IMR-90 (cell line): ENCODE measurements around the gene SLC25A26. TPM values are rescaled to one million over a fixed set of nuclear protein-coding genes. Genes with fewer than 3 reads are reported as not detected.

Source experiments
- ATAC-seq: fragments of 200-7000 bp; cut with Tn5 transposase; 2 replicates; pipeline ENCODE4 v1.9.1; 2020; ENCODE audit warnings: low read depth, mild to moderate bottlenecking, moderate library complexity
- BruUV-seq: library from RNA; stranded (reverse); fragments of 400-500 nt; replicated peaks from 2 replicates; lab custom pipeline; 2021; lab: Mats Ljungman, UMichigan
- CTCF ChIA-PET: fragments of 300-600 bp; formaldehyde crosslinking; extraction: SDS; loops from one replicate; lab custom pipeline; 2021; ENCODE audit warnings: antibody characterized with exemption; lab: Yijun Ruan, JAX
- POLR2A ChIA-PET: fragments of 300-600 bp; sonication (Branson Sonifier 250); formaldehyde crosslinking; loops from one replicate; lab custom pipeline; 2022; ENCODE audit warnings: antibody characterized with exemption; ENCODE audit not compliant: unreplicated experiment; lab: Charles Lee
- DNase-seq: peaks from one replicate; pipeline ENCODE4 v3.0.0; 2013
- H2AFZ ChIP-seq: replicated peaks from 2 replicates; pipeline ENCODE3; 2013; ENCODE audit warnings: low read length, mild to moderate bottlenecking; ENCODE audit not compliant: poor library complexity
- H2AK5ac ChIP-seq: 2 replicates; pipeline ENCODE4 v1.6.1; 2013; ENCODE audit warnings: low read depth, low read length, inconsistent platforms
- H2AK9ac ChIP-seq: replicated peaks from 2 replicates; pipeline ENCODE3; 2013; ENCODE audit warnings: mild to moderate bottlenecking, low read depth, low read length, moderate library complexity; ENCODE audit not compliant: poor library complexity
- H2BK120ac ChIP-seq: 2 replicates; pipeline ENCODE4 v1.6.1; 2013; ENCODE audit warnings: low read depth, low read length, inconsistent platforms
- H2BK15ac ChIP-seq: 3 replicates; pipeline ENCODE4 v1.6.1; 2013; ENCODE audit warnings: low read depth, low read length, inconsistent platforms
- H2BK20ac ChIP-seq: 2 replicates; pipeline ENCODE4 v1.6.1; 2013; ENCODE audit warnings: low read depth, mild to moderate bottlenecking, inconsistent platforms, low read length, moderate library complexity
- H2BK5ac ChIP-seq: 2 replicates; pipeline ENCODE4 v1.6.1; 2013; ENCODE audit warnings: mild to moderate bottlenecking, low read depth, low read length, inconsistent platforms; ENCODE audit not compliant: poor library complexity, severe bottlenecking
- H3K14ac ChIP-seq: replicated peaks from 2 replicates; pipeline ENCODE4 v1.6.1; 2013; ENCODE audit warnings: low read depth, low read length, inconsistent platforms
- H3K18ac ChIP-seq: 2 replicates; pipeline ENCODE4 v1.6.1; 2013; ENCODE audit warnings: low read depth, low read length, control low read depth
- H3K23ac ChIP-seq: 2 replicates; pipeline ENCODE4 v1.6.1; 2013; ENCODE audit warnings: low read depth, low read length, inconsistent platforms
- H3K27ac ChIP-seq: 2 replicates; pipeline ENCODE4 v1.5.1; 2013; ENCODE audit warnings: mild to moderate bottlenecking, control low read depth, low read length; ENCODE audit not compliant: insufficient read depth
- H3K27me3 ChIP-seq: 2 replicates; pipeline ENCODE4 v1.6.1; 2013; ENCODE audit warnings: low read length; ENCODE audit not compliant: control insufficient read depth, insufficient read depth
- H3K36me3 ChIP-seq: 2 replicates; pipeline ENCODE4 v1.6.1; 2013; ENCODE audit warnings: low read length, mixed read lengths; ENCODE audit not compliant: control insufficient read depth, insufficient read depth
- H3K4ac ChIP-seq: 2 replicates; pipeline ENCODE4 v1.6.1; 2013; ENCODE audit warnings: low read depth, low read length, inconsistent platforms
- H3K4me1 ChIP-seq: 2 replicates; pipeline ENCODE4 v1.6.1; 2013; ENCODE audit warnings: low read length, mixed read lengths; ENCODE audit not compliant: control insufficient read depth, insufficient read depth
- H3K4me2 ChIP-seq: 2 replicates; pipeline ENCODE4 v1.6.1; 2013; ENCODE audit warnings: low read depth, mild to moderate bottlenecking, control low read depth, low read length, moderate library complexity
- H3K4me3 ChIP-seq: 2 replicates; pipeline ENCODE4 v1.5.1; 2013; ENCODE audit warnings: low read depth, mild to moderate bottlenecking, control low read depth, low read length, moderate library complexity; ENCODE audit not compliant: insufficient read depth
- H3K56ac ChIP-seq: 2 replicates; pipeline ENCODE4 v1.6.1; 2013; ENCODE audit warnings: low read length, inconsistent platforms; ENCODE audit not compliant: insufficient read depth; ENCODE audit errors: extremely low read depth
- H3K79me1 ChIP-seq, 2 experiments: 2 replicates each; pipeline ENCODE4 v1.6.1; 2013; ENCODE audit warnings: low read length in 2 of 2, inconsistent platforms in 1 of 2, low read depth in 1 of 2
- H3K9ac ChIP-seq: 2 replicates; pipeline ENCODE4 v1.6.1; 2013; ENCODE audit warnings: low read depth, low read length, control low read depth
- H3K9me1 ChIP-seq: 2 replicates; pipeline ENCODE4 v1.6.1; 2013; ENCODE audit warnings: low read length, inconsistent platforms; ENCODE audit not compliant: insufficient read depth
- H3K9me3 ChIP-seq: 2 replicates; pipeline ENCODE4 v1.6.1; 2013; ENCODE audit warnings: low read length; ENCODE audit not compliant: control insufficient read depth, insufficient read depth
- H4K20me1 ChIP-seq: 2 replicates; pipeline ENCODE4 v1.6.1; 2013; ENCODE audit warnings: low read length, inconsistent platforms; ENCODE audit not compliant: insufficient read depth
- H4K5ac ChIP-seq: 2 replicates; pipeline ENCODE4 v1.6.1; 2013; ENCODE audit warnings: mild to moderate bottlenecking, low read depth, low read length, control low read depth
- H4K8ac ChIP-seq, 2 experiments: 2 replicates each; pipeline ENCODE4 v1.6.1; 2013; ENCODE audit warnings: low read depth in 2 of 2, low read length in 2 of 2, control low read depth in 1 of 2, inconsistent platforms in 1 of 2
- H4K91ac ChIP-seq: 2 replicates; pipeline ENCODE4 v1.6.1; 2013; ENCODE audit warnings: low read depth, low read length, inconsistent platforms; ENCODE audit not compliant: insufficient read depth
- MAZ ChIP-seq: IDR thresholded peaks from 2 replicates; pipeline ENCODE4 v1.6.1; 2012; ENCODE audit warnings: low read depth, mild to moderate bottlenecking, low read length, improper control_type of control experiment, moderate library complexity, borderline replicate concordance
- USF2 ChIP-seq: fragments of 150-350 bp; IDR thresholded peaks from 2 replicates; pipeline ENCODE4 v1.6.1; 2017; ENCODE audit warnings: mild to moderate bottlenecking, antibody characterized with exemption, low read length, low read depth
- WGBS, 2 experiments: methylation state at CpG; one replicate each; pipeline versions ENCODE4 v1.1.5 to v1.1.7; 2013; ENCODE audit warnings: missing lambda C conversion rate in 2 of 2; ENCODE audit not compliant: insufficient read length in 1 of 2; ENCODE audit errors: extremely low coverage in 2 of 2; 5-methylcytosine and 5-hydroxymethylcytosine counted together
- dilution Hi-C: fragments of 300-500 bp; cut with HindIII; formaldehyde crosslinking; loops from one replicate; pipeline ENCODE4 v1.14.3; 2018; ENCODE audit warnings: low sequenced_read_pairs; ENCODE audit not compliant: unreplicated experiment
- in situ Hi-C: fragments of 300-500 bp; cut with MboI; formaldehyde crosslinking; loops from 3 replicates; pipeline ENCODE4 v1.14.3; 2019; ENCODE audit warnings: low sequenced_read_pairs, inconsistent platforms, mixed read lengths
- intact Hi-C: fragments of 100-400 bp; cut with micrococcal nuclease; formaldehyde crosslinking; loops from 2 replicates; pipeline ENCODE4 v1.10.0; 2022
- polyA plus RNA-seq, 3 experiments: library from polyadenylated mRNA; depleted of rRNA; stranded (reverse); fragments of >200 nt; gene quantifications; 2 replicates each; pipeline ENCODE4 v1.2.3, GENCODE V29; 2012; ENCODE audit warnings: low replicate concordance in 1 of 3
- total RNA-seq: library from RNA; depleted of rRNA; stranded (reverse); fragments of >200 nt; gene quantifications from 2 replicates; pipeline ENCODE4 v1.2.3, GENCODE V29; 2012

The SLC25A26 gene
- total and polyA plus RNA-seq, 2 of the 4 experiments (the other 2 are of a cell fraction) = 10.9 to 12.7 TPM

- no TSS peak for BruUV-seq
- 94% methylated on average over 2 of the region's 3 CpGs; no CpG with 5 or more reads in 1 of the 2 experiments for WGBS, 2 experiments
- Histone ChIP-seq H4K20me1 (no peaks in the 10 kb centered on the region), H4K91ac (no peak overlapping the region), H3K9ac (no peak overlapping the region), H4K8ac (no peak overlapping the region), H4K5ac (no peak overlapping the region), H3K27me3 (no peaks in the 10 kb centered on the region), H3K36me3 (no peaks in the 10 kb centered on the region), H3K4ac (no peak overlapping the region), H2AK9ac (no peak overlapping the region), H3K9me3 (no peaks in the 10 kb centered on the region), H3K4me3 (no peak overlapping the region), H2BK15ac (no peak overlapping the region), H3K27ac (no peak overlapping the region), H3K9me1 (peaks cover 7% of the 10 kb centered on the region), H2AK5ac (no peak overlapping the region), H2BK5ac (no peak overlapping the region), H3K14ac (no peak overlapping the region), H3K23ac (no peak overlapping the region), H3K4me2 (no peak overlapping the region), H2BK120ac (no peak overlapping the region), H2BK20ac (no peak overlapping the region), H3K79me1 (no peaks in the 10 kb centered on the region; a peak in 2 of 4 replicates), H2AFZ (no peak overlapping the region), H3K56ac (no peak overlapping the region), H3K18ac (no peak overlapping the region), H3K4me1 (peaks cover 3% of the 10 kb centered on the region; the same call in 1 of the 2 replicates)
- ATAC-seq = no peak
- dilution Hi-C loops (no loop called here), intact Hi-C loops (no loop called here), in situ Hi-C loops (no loop called here)
- TF ChIP-seq USF2 = no peak
- no peak for TF ChIP-seq MAZ
- CTCF ChIA-PET = no interaction called here
- DNase-seq = no peak
- POLR2A ChIA-PET = no interaction called here
These were observed 134.6 kb downstream of the SLC25A26 start for GRCh38 chr3:66355394-66355793.
